WERI-Rb-1 (cell line): ENCODE results near the gene RASA3.
"Not testable (repeated sequence)": the region's sequence is repeated elsewhere in the genome, so short reads cannot be mapped to it uniquely, and the experiment has no call there.

Experiments used
- DNase-seq: peaks from one replicate; pipeline ENCODE4 v3.0.0-alpha.2; 2020
- H3K27ac ChIP-seq: fragments of 250-450 bp; sonication (Bioruptor Pico); 2 replicates; pipeline ENCODE4 v1.5.1; 2020; ENCODE audit warnings: mild to moderate bottlenecking, moderate library complexity
- H3K27me3 ChIP-seq: fragments of 250-450 bp; sonication (Bioruptor Pico); 2 replicates; pipeline ENCODE4 v1.5.1; 2021; ENCODE audit warnings: mild to moderate bottlenecking, low read depth, moderate library complexity; ENCODE audit not compliant: insufficient read depth, severe bottlenecking
- H3K36me3 ChIP-seq: fragments of 250-450 bp; sonication (Bioruptor Pico); 2 replicates; pipeline ENCODE4 v1.5.1; 2020; ENCODE audit warnings: mild to moderate bottlenecking, moderate library complexity
- H3K4me3 ChIP-seq: 2 replicates; pipeline ENCODE4 v1.5.1; 2011; ENCODE audit warnings: low read depth, mild to moderate bottlenecking, control low read depth, low read length
- H3K9me3 ChIP-seq: fragments of 250-450 bp; sonication (Bioruptor Pico); 2 replicates; pipeline ENCODE4 v1.5.1; 2021; ENCODE audit warnings: mild to moderate bottlenecking, moderate library complexity; ENCODE audit not compliant: severe bottlenecking
- CTCF ChIP-seq: IDR thresholded peaks from 2 replicates; pipeline ENCODE4 v1.5.1; 2011; ENCODE audit warnings: low read depth, mild to moderate bottlenecking, control low read depth, inconsistent platforms, low read length

RASA3 gene

GRCh38 chr13:114099191-114099590 is 33.2 kb downstream of the RASA3 start:
- peak overlapping the region; percentile 20; the same call in 1 of the 2 replicates for H3K27ac ChIP-seq
- H3K4me3 ChIP-seq: no peak overlapping the region
- peak; percentile 88 for DNase-seq
- H3K9me3 ChIP-seq: peaks cover 9% of the 10 kb centered on the region
- TF ChIP-seq CTCF: no peak
- H3K27me3 ChIP-seq: no peaks in the 10 kb centered on the region
- H3K36me3 ChIP-seq: no peaks in the 10 kb centered on the region

GRCh38 chr13:114098689-114099056 is 33.8 kb downstream of the RASA3 start:
- H3K36me3 ChIP-seq, H3K27me3 ChIP-seq, DNase-seq, H3K4me3 ChIP-seq: not testable (repeated sequence)
- Histone ChIP-seq H3K9me3 (peaks cover 13% of the 10 kb centered on the region), H3K27ac (peak overlapping the region; percentile 6)

- TF ChIP-seq CTCF: no peak
- Histone ChIP-seq H3K4me3 (no peak overlapping the region), H3K27ac (peak overlapping the region; percentile 6), H3K36me3 (no peaks in the 10 kb centered on the region), H3K27me3 (no peaks in the 10 kb centered on the region), H3K9me3 (peaks cover 17% of the 10 kb centered on the region)
- peak; percentile 10 for DNase-seq
These were observed 34.3 kb downstream of the RASA3 start for GRCh38 chr13:114097893-114098688.

GRCh38 chr13:114097212-114097892 is 35.1 kb downstream of the RASA3 start:
- H3K9me3 ChIP-seq: peaks cover 14% of the 10 kb centered on the region
- no peaks in the 10 kb centered on the region for H3K27me3 ChIP-seq
- H3K27ac ChIP-seq: no peak overlapping the region
- no peak for TF ChIP-seq CTCF
- peak; percentile 5 for DNase-seq
- no peak overlapping the region for H3K4me3 ChIP-seq
- no peaks in the 10 kb centered on the region for H3K36me3 ChIP-seq

- Histone ChIP-seq H3K4me3 (no peak overlapping the region), H3K36me3 (no peaks in the 10 kb centered on the region), H3K27me3 (no peaks in the 10 kb centered on the region), H3K9me3 (peaks cover 17% of the 10 kb centered on the region), H3K27ac (no peak overlapping the region)
- peak; percentile 8 for DNase-seq
- no peak for TF ChIP-seq CTCF
These were observed 35.6 kb downstream of the RASA3 start for GRCh38 chr13:114096811-114097211.

GRCh38 chr13:114096031-114096485 is 36.4 kb downstream of the RASA3 start:
- Histone ChIP-seq H3K4me3 (no peak overlapping the region), H3K36me3 (no peaks in the 10 kb centered on the region), H3K27me3 (no peaks in the 10 kb centered on the region), H3K27ac (no peak overlapping the region), H3K9me3 (peaks cover 24% of the 10 kb centered on the region)
- no peak for TF ChIP-seq CTCF
- no peak for DNase-seq
